HL-60 (cell line): Measurements from ENCODE around the gene USP44.
"Not testable (repeated sequence)": the region's sequence is repeated elsewhere in the genome, so short reads cannot be mapped to it uniquely, and the experiment has no call there.

Source experiments
- DNase-seq, 2 experiments: peaks; one replicate each; pipeline ENCODE4 v3.0.0-alpha.2; 2010 to 2020; ENCODE audit warnings: low read depth in 1 of 2, low spot score in 1 of 2
- H3K27ac ChIP-seq: fragments of 250-450 bp; sonication (Bioruptor Pico); replicated peaks from 2 replicates; pipeline ENCODE4 v1.5.1; 2020; ENCODE audit warnings: mild to moderate bottlenecking, moderate library complexity
- H3K27me3 ChIP-seq: fragments of 250-450 bp; sonication (Bioruptor Pico); 2 replicates; pipeline ENCODE4 v1.5.1; 2021; ENCODE audit warnings: mild to moderate bottlenecking, moderate library complexity; ENCODE audit not compliant: insufficient read depth, poor library complexity, severe bottlenecking
- H3K4me3 ChIP-seq: replicated peaks from 2 replicates; pipeline ENCODE4 v1.5.1; 2011; ENCODE audit warnings: mild to moderate bottlenecking, control low read depth, low read length; ENCODE audit not compliant: insufficient read depth
- CTCF ChIP-seq: IDR thresholded peaks from one replicate; pipeline ENCODE4 v1.5.1; 2011; ENCODE audit warnings: low read length, control low read depth, inconsistent platforms; ENCODE audit not compliant: insufficient read depth
- GABPA ChIP-seq: IDR thresholded peaks from 2 replicates; pipeline ENCODE4 v1.6.1; 2012; ENCODE audit warnings: low read depth
- POLR2AphosphoS5 ChIP-seq: IDR thresholded peaks from 2 replicates; pipeline ENCODE4 v1.6.1; 2012; ENCODE audit warnings: low read depth
- REST ChIP-seq: IDR thresholded peaks from 2 replicates; pipeline ENCODE4 v1.6.1; 2012; ENCODE audit warnings: low read depth; ENCODE audit not compliant: insufficient replicate concordance
- SPI1 ChIP-seq: IDR thresholded peaks from 2 replicates; pipeline ENCODE4 v1.6.1; 2012; ENCODE audit warnings: low read depth, mild to moderate bottlenecking, borderline replicate concordance

Gene USP44

GRCh38 chr12:95492462-95492861, 58.8 kb downstream of the USP44 start:
- Histone ChIP-seq H3K27ac (no peak overlapping the region), H3K4me3 (no peak overlapping the region), H3K27me3 (no peaks in the 10 kb centered on the region)
- DNase-seq = no peak
- TF ChIP-seq SPI1 (no peak), POLR2AphosphoS5 (no peak)

GRCh38 chr12:95487024-95487423, 64.3 kb downstream of the USP44 start:
- no peak overlapping the region for H3K27ac ChIP-seq
- H3K27me3 ChIP-seq = peaks cover 2% of the 10 kb centered on the region
- DNase-seq = peak in 1 of 2 experiments; percentile 5
- H3K4me3 ChIP-seq = no peak overlapping the region
- no peak for TF ChIP-seq POLR2AphosphoS5
- TF ChIP-seq REST = no peak
- no peak for TF ChIP-seq SPI1
- TF ChIP-seq CTCF = no peak
- TF ChIP-seq GABPA = no peak

- no peak for DNase-seq
- Histone ChIP-seq H3K27ac (no peak overlapping the region), H3K27me3 (peaks cover 2% of the 10 kb centered on the region), H3K4me3 (no peak overlapping the region)
- TF ChIP-seq REST = no peak
- no peak for TF ChIP-seq CTCF
Observed at GRCh38 chr12:95484524-95484923, 66.8 kb downstream of the USP44 start.

- not testable (repeated sequence) for H3K27ac ChIP-seq, H3K4me3 ChIP-seq, DNase-seq, H3K27me3 ChIP-seq
Observed at GRCh38 chr12:95482564-95482963, 68.7 kb downstream of the USP44 start.

GRCh38 chr12:95481888-95482287, 69.4 kb downstream of the USP44 start:
- Histone ChIP-seq H3K4me3 (no peak overlapping the region), H3K27me3 (peaks cover 2% of the 10 kb centered on the region), H3K27ac (no peak overlapping the region)
- TF ChIP-seq REST (no peak), POLR2AphosphoS5 (no peak), GABPA (no peak), CTCF (no peak), SPI1 (no peak)
- DNase-seq = no peak
